ENCODE measurements around the gene CAMK2A. TPM values are rescaled to one million over a fixed set of nuclear protein-coding genes. Genes with fewer than 3 reads are reported as not detected.

Gene CAMK2A
- total RNA-seq, 1 experiment from 2014 or later = not detected

DNA sequence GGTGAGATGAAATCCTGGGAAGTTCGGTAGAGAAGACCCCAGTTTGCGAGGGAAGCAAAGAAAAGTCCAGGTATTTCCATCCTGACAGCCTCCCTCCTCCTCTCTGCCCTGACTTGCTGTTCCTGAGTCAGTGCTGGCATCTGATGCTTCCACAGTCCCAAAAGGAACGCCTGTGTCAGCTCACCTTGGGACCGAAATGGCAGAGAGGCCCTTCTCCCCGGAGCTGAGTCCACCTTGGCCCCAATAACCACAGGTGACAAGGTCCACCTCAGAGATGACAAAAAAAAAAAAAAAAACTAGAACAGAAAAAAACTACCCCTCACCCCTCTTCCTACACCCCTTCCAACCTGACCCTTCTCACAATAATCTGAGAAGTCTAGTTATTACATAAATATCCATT, 68.1 kb downstream of the CAMK2A start:
- no peaks in the 10 kb centered on the region for H3K36me3 Mint-ChIP-seq (ENCODE audit: insufficient read depth, unreplicated experiment)
- no peaks in the 10 kb centered on the region for H3K27me3 Mint-ChIP-seq (ENCODE audit: insufficient read depth, unreplicated experiment)
- H3K9me3 ChIP-seq = no peaks in the 10 kb centered on the region
- H3K36me3 ChIP-seq (ENCODE audit: control insufficient read depth, insufficient read depth, low read length) = no peaks in the 10 kb centered on the region
- ChIA-PET CTCF (no interaction called here), POLR2A (no interaction called here)
- peaks cover 10% of the 10 kb centered on the region for H3K4me1 ChIP-seq
- BruUV-seq (replicated peaks) = no TSS peak
- intact Hi-C loops (cut with micrococcal nuclease; ENCODE audit: unreplicated experiment) = no loop called here
- H3K4me3 ChIP-seq (ENCODE audit: low read depth, low read length) = no peak overlapping the region
- H3K4me3 Mint-ChIP-seq (ENCODE audit: unreplicated experiment) = no peak overlapping the region
- TF ChIP-seq, protein P1, sequence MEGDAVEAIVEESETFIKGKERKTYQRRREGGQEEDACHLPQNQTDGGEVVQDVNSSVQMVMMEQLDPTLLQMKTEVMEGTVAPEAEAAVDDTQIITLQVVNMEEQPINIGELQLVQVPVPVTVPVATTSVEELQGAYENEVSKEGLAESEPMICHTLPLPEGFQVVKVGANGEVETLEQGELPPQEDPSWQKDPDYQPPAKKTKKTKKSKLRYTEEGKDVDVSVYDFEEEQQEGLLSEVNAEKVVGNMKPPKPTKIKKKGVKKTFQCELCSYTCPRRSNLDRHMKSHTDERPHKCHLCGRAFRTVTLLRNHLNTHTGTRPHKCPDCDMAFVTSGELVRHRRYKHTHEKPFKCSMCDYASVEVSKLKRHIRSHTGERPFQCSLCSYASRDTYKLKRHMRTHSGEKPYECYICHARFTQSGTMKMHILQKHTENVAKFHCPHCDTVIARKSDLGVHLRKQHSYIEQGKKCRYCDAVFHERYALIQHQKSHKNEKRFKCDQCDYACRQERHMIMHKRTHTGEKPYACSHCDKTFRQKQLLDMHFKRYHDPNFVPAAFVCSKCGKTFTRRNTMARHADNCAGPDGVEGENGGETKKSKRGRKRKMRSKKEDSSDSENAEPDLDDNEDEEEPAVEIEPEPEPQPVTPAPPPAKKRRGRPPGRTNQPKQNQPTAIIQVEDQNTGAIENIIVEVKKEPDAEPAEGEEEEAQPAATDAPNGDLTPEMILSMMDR (IDR thresholded peaks at IDR 0.05; ENCODE audit: insufficient read depth in 1 of 2, low read depth in 1 of 2, low read length in 1 of 2, severe bottlenecking in 1 of 2, unreplicated experiment in 1 of 2) = no peak
- peaks cover 18% of the 10 kb centered on the region for H3K4me1 Mint-ChIP-seq (ENCODE audit: low read depth, unreplicated experiment)
- no peaks in the 10 kb centered on the region for H3K27me3 ChIP-seq (replicated peaks; ENCODE audit: control insufficient read depth, insufficient read depth, low read length)
- no peak overlapping the region for H3K27ac Mint-ChIP-seq (ENCODE audit: unreplicated experiment)
- DNase-seq = no peak
- H3K9me3 Mint-ChIP-seq (ENCODE audit: unreplicated experiment) = no peaks in the 10 kb centered on the region

DNA sequence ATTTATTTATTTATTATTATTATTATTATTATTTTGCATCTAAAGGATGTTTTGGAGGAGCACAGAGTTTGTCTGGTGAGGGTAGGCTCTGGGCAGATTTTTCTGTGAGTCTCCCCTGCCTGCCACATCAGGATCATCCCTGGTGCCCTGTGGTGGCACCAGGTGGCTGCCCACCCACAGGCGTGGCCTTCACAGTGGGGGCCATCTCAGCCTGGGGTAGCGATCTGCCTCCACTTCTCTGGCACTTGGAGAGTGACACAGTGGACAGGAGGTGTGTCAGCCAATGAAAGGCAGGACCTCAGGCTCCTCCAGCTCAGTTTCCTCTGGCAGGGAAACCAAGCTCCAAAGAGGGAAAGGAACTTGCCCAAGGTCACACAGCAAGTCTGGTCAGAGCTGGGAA, 69.7 kb downstream of the CAMK2A start:
- Histone ChIP-seq H3K9me3 (no peaks in the 10 kb centered on the region), H3K4me1 (peaks cover 19% of the 10 kb centered on the region), H3K4me3 (ENCODE audit: low read depth, low read length) (no peak overlapping the region), H3K27me3 (replicated peaks; ENCODE audit: control insufficient read depth, insufficient read depth, low read length) (no peaks in the 10 kb centered on the region), H3K36me3 (ENCODE audit: control insufficient read depth, insufficient read depth, low read length) (no peaks in the 10 kb centered on the region)
- no peak for DNase-seq
- no peaks in the 10 kb centered on the region for H3K36me3 Mint-ChIP-seq (ENCODE audit: insufficient read depth, unreplicated experiment)
- BruUV-seq (replicated peaks) = no TSS peak
- ChIA-PET CTCF (interaction anchor here (1.3 kb wide), 1 partner anchor 44 kb away, joined by 3 read pairs; no protein-coding TSS in a partner anchor), POLR2A (no interaction called here)
- intact Hi-C loops (cut with micrococcal nuclease; ENCODE audit: unreplicated experiment) = loop anchor here (5.0 to 10.0 kb wide), 3 partner anchors 43 to 385 kb away; no protein-coding TSS in a partner anchor
- no peaks in the 10 kb centered on the region for H3K27me3 Mint-ChIP-seq (ENCODE audit: insufficient read depth, unreplicated experiment)
- no peak overlapping the region for H3K4me3 Mint-ChIP-seq (ENCODE audit: unreplicated experiment)
- no peaks in the 10 kb centered on the region for H3K9me3 Mint-ChIP-seq (ENCODE audit: unreplicated experiment)
- TF ChIP-seq, protein P1 (IDR thresholded peaks at IDR 0.05; ENCODE audit: insufficient read depth in 1 of 2, low read depth in 1 of 2, low read length in 1 of 2, severe bottlenecking in 1 of 2, unreplicated experiment in 1 of 2) = no peak
- no peak overlapping the region for H3K27ac Mint-ChIP-seq (ENCODE audit: unreplicated experiment)
- H3K4me1 Mint-ChIP-seq (ENCODE audit: low read depth, unreplicated experiment) = peaks cover 18% of the 10 kb centered on the region

DNA sequence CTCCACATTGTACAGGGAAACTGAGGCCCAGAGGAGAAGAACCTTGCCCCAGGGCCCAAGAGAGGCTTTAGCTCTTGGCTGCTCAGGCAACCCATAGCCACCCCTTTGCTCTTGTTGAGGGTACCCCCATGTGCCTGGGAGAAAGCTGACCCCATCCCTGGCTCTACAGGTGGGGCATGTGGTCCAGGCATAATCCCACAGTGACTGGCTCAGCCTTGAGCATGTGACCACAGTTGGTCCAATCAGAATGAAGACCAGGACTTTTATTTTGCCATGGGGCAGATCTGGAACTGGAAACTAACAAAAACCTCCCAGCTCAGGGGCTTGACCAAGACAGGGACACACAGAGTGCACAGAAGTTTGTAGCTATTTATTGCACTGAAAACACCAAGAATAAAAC, 70.4 kb downstream of the CAMK2A start:
- Histone ChIP-seq H3K36me3 (ENCODE audit: control insufficient read depth, insufficient read depth, low read length) (no peaks in the 10 kb centered on the region), H3K4me3 (ENCODE audit: low read depth, low read length) (no peak overlapping the region), H3K9me3 (no peaks in the 10 kb centered on the region), H3K27me3 (replicated peaks; ENCODE audit: control insufficient read depth, insufficient read depth, low read length) (no peaks in the 10 kb centered on the region), H3K4me1 (peaks cover 19% of the 10 kb centered on the region)
- no peak overlapping the region for H3K4me3 Mint-ChIP-seq (ENCODE audit: unreplicated experiment)
- POLR2A ChIA-PET = no interaction called here
- CTCF ChIA-PET = interaction anchor here (0.7 to 1.6 kb wide), 3 partner anchors 36 to 89 kb away, joined by 5 to 7 read pairs (median 6); no protein-coding TSS in a partner anchor
- BruUV-seq (replicated peaks) = no TSS peak
- DNase-seq = no peak
- no peaks in the 10 kb centered on the region for H3K27me3 Mint-ChIP-seq (ENCODE audit: insufficient read depth, unreplicated experiment)
- H3K4me1 Mint-ChIP-seq (ENCODE audit: low read depth, unreplicated experiment) = peaks cover 18% of the 10 kb centered on the region
- H3K27ac Mint-ChIP-seq (ENCODE audit: unreplicated experiment) = no peak overlapping the region
- no peaks in the 10 kb centered on the region for H3K36me3 Mint-ChIP-seq (ENCODE audit: insufficient read depth, unreplicated experiment)
- TF ChIP-seq, protein P1 (IDR thresholded peaks at IDR 0.05; ENCODE audit: insufficient read depth in 1 of 2, low read depth in 1 of 2, low read length in 1 of 2, severe bottlenecking in 1 of 2, unreplicated experiment in 1 of 2) = no peak
- H3K9me3 Mint-ChIP-seq (ENCODE audit: unreplicated experiment) = no peaks in the 10 kb centered on the region
- intact Hi-C loops (cut with micrococcal nuclease; ENCODE audit: unreplicated experiment) = loop anchor here (5.0 to 10.0 kb wide), 3 partner anchors 42 to 384 kb away; no protein-coding TSS in a partner anchor
